Right renal cortex interstitium (tissue), 3 donors: Measurements from ENCODE around the gene SLC16A13. TPM values are rescaled to one million over a fixed set of nuclear protein-coding genes. Genes with fewer than 3 reads are reported as not detected.

Experiments
- DNase-seq, 3 donors: peaks; one replicate each; pipeline ENCODE4 v3.0.0-alpha.2; 2013; ENCODE audit warnings: low read depth in 3 of 3, low spot score in 2 of 3
- polyA plus RNA-seq, 3 donors: library from polyadenylated mRNA; unstranded; fragments of 120-200 nt; gene quantifications; one replicate each; pipeline ENCODE4 v1.2.1, GENCODE V29; 2013; ENCODE audit not compliant: insufficient read length in 3 of 3

The SLC16A13 gene
- polyA plus RNA-seq, 3 donors = 2.4 to 3.3 (median 2.4) TPM

DNA sequence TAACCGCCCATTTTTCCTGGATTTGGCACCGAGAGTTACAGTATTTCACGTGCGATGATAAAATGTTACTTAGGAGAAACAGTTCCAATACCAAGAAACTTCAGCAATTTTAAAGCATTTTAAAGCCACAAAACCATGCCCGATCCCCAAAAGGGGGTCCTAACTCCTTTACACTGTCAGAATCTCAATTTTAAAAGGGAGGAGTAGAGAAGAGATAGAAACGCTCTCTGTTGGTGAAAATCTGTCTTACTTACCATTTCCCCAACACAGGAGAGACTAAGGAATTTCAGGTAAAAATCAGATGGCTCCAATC lies 23.9 kb upstream of the SLC16A13 start:
- DNase-seq = no peak

DNA sequence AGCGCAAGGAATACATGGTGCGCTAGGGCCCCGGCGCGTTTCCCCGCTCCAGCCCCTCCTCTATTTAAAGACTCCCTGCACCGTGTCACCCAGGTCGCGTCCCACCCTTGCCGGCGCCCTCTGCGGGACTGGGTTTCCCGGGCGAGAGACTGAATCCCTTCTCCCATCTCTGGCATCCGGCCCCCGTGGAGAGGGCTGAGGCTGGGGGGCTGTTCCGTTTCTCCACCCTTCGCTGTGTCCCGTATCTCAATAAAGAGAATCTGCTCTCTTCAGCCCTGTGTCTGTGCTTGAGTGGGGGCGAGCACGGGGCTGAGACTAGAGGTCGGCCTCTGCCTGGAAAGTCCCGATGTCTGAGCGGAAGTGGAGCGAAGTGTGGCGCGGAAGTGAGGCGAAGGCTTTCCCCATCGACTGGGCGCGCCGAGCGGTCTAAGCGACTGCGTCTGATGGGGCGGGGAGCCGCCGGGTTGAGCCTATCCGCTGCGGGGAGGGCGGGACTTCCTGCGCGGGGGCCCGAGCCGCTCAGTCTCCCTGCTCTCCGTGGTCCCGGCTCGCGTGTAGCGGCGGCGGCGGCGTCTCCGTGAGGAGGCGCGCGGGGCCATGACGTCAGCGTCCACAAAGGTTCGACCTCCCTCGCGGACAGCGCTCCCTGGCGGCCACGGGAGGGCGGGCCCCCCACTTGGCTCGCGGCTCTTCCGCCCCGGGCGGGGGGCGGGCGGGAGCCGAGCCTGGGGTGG lies 21.4 kb upstream of the SLC16A13 start:
- peak in 2 of 3 donors; percentile 85 to 87 for DNase-seq

GRCh38 chr17:7014995-7015958 lies 20.5 kb upstream of the SLC16A13 start:
- no peak for DNase-seq

GRCh38 chr17:7016418-7016817 lies 19.4 kb upstream of the SLC16A13 start:
- DNase-seq = no peak

- DNase-seq = no peak
Observed at GRCh38 chr17:7016886-7017826, 18.7 kb upstream of the SLC16A13 start.

GRCh38 chr17:7017827-7018200 lies 18.0 kb upstream of the SLC16A13 start:
- DNase-seq = no peak

- no peak for DNase-seq
Observed at GRCh38 chr17:7018331-7018964, 17.4 kb upstream of the SLC16A13 start.

- no peak for DNase-seq
Observed at GRCh38 chr17:7019367-7019766, 16.4 kb upstream of the SLC16A13 start.

GRCh38 chr17:7019839-7020519 lies 15.8 kb upstream of the SLC16A13 start:
- no peak for DNase-seq

- no peak for DNase-seq
Observed at GRCh38 chr17:7020894-7021664, 14.7 kb upstream of the SLC16A13 start.

GRCh38 chr17:7021993-7022778 lies 13.6 kb upstream of the SLC16A13 start:
- DNase-seq = no peak

DNA sequence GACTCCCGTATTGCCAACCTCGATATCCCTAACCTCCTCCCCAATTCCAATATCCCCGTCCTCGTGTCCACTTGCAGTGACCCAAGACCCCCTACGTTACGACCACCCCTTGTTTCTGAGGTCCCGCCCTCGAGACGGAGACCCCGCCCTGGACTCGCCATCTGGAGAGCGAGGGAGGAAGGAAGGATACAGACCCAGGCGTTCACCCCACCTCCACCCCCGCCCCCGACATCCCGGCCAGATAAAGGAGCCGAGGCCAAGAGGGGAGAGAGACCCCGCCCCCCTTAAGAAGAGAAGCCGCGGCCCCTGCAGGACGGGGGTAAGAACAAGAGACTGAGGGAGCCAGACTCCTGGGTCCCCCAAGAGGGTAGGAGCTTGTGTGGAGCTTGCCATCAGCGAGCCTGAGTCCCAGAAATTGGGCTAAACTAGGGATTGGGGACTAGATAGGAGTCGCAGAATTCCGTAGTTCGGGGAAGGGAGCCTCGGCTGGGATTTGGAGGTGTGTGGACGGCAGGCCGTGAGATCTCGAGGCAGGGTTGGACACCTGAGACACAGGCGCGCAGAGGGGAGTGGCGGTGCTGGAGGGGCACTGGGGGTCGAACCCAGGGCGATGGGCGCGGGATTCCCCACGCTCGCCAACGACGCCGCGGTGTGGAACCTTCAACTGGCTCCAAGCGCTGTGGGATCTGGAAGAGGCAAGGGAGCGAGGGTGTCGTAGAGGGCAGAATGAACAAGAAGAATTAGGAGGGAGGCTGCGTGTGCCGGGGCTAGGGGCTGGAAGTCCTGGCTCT lies 12.8 kb upstream of the SLC16A13 start, which contains the start of gene BCL6B:
Gene BCL6B (plus strand): TSS at position 270 of the 791 bp plus-strand sequence. CDS start 622 bp downstream, outside the sequence.
- DNase-seq = no peak

DNA sequence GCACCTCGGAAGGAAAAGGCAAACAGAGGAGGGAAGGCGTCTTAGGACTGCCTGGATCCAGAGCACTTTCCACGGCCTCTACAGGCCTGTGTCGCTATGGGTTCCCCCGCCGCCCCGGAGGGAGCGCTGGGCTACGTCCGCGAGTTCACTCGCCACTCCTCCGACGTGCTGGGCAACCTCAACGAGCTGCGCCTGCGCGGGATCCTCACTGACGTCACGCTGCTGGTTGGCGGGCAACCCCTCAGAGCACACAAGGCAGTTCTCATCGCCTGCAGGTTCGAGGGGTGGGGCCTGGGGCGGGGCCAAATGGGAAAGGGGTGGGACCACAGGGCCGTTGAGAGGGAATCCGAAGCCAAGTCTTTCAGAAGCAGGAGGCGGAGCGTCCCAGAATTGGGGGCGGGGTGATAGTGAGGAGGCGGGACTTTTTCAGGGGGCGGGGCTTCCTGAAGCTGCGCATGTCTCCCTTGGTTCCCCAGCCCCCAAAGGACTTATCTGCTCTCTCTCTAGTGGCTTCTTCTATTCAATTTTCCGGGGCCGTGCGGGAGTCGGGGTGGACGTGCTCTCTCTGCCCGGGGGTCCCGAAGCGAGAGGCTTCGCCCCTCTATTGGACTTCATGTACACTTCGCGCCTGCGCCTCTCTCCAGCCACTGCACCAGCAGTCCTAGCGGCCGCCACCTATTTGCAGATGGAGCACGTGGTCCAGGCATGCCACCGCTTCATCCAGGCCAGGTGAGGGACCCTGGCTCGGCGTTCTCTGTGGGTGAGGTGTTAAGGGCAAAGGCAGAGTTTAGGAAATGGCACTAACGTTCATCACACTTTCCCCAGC lies 12.0 kb upstream of the SLC16A13 start:
- no peak for DNase-seq

DNA sequence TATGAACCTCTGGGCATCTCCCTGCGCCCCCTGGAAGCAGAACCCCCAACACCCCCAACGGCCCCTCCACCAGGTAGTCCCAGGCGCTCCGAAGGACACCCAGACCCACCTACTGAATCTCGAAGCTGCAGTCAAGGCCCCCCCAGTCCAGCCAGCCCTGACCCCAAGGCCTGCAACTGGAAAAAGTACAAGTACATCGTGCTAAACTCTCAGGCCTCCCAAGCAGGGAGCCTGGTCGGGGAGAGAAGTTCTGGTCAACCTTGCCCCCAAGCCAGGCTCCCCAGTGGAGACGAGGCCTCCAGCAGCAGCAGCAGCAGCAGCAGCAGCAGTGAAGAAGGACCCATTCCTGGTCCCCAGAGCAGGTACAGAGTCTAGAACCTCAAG lies 11.4 kb upstream of the SLC16A13 start:
- no peak for DNase-seq

DNA sequence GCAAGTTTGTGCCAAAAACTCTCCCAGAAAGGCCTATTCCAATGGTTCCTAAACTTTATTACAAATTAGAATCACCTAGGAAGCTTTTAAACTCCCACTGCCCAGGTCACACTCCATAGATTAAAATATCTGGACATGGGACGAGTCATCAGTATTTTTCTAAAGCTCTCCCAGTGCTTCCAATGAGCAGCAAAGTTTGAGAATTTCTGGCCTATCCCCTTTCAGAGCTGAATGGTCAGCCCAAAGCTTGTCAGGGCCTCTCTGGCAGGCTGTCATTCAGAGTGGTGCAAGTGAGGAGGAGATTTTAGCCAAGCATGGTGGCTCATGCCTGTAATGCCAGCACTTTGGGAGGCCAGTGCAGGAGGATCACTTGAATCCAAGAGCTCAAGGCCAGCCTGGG lies 10.6 kb upstream of the SLC16A13 start:
- no peak for DNase-seq

DNA sequence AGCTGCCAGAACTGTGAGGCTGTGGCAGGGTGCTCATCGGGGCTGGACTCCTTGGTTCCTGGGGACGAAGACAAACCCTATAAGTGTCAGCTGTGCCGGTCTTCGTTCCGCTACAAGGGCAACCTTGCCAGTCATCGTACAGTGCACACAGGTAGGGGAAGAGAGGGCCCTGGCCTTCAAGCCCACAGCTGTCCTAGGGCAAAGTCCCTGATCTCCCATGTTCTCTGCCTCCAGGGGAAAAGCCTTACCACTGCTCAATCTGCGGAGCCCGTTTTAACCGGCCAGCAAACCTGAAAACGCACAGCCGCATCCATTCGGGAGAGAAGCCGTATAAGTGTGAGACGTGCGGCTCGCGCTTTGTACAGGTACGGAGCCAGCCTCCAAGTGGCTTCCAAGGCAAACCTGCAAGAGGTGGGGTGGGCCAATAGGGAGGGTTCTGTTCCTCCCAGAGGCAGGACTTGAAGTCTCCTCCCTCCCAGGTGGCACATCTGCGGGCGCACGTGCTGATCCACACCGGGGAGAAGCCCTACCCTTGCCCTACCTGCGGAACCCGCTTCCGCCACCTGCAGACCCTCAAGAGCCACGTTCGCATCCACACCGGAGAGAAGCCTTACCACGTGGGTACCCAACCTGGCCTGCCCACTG lies 9.2 kb upstream of the SLC16A13 start:
- DNase-seq = no peak
